Measurements from ENCODE around the gene CD96. TPM values are rescaled to one million over a fixed set of nuclear protein-coding genes. Genes with fewer than 3 reads are reported as not detected.

The CD96 gene
- total RNA-seq, 1 experiment from 2014 or later: not detected

DNA sequence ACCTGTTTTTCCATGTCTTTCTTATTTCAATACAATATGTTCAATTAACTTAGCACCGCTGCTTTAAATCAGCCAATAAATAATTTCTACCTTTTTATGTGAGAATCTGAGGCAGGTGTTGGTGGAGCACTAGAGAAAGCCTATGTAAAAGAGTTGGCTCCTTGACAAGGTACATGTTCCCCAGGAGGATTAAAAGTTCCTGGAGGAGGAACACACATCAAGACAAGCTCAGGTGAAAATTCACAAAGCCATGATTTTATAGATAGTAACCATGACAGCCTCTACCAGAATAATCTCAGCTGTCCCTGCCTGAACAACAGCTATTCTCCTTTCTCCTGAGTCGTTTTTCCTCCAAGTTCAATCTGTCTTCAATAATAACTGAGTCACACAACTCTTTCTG lies 56.6 kb downstream of the CD96 start:
- DNase-seq (no peak), ATAC-seq (no peak)
- Histone ChIP-seq H3K9me3 (ENCODE audit: low read length) (no peaks in the 10 kb centered on the region), H2AFZ (ENCODE audit: low read length) (no peak overlapping the region), H4K20me1 (ENCODE audit: low read length) (no peaks in the 10 kb centered on the region), H3K27ac (ENCODE audit: low read length) (no peak overlapping the region), H3K79me2 (ENCODE audit: low read length) (no peaks in the 10 kb centered on the region), H3K27me3 (ENCODE audit: low read length) (no peaks in the 10 kb centered on the region), H3K9me2 (replicated peaks; ENCODE audit: low read length) (no peaks in the 10 kb centered on the region), H3K9ac (ENCODE audit: low read length) (no peak overlapping the region), H3K4me3 (ENCODE audit: low read length) (no peak overlapping the region), H3K4me1 (ENCODE audit: insufficient read depth, low read length) (peaks cover 34% of the 10 kb centered on the region), H3F3A (ENCODE audit: low read length, unreplicated experiment) (peaks cover 10% of the 10 kb centered on the region), H3K36me3 (ENCODE audit: low read depth, low read length) (no peaks in the 10 kb centered on the region), H3K4me2 (ENCODE audit: low read length) (no peak overlapping the region)
- no TSS peak for BruUV-seq (replicated peaks)
- CTCF ChIA-PET: interaction anchor here (0.6 kb wide), 1 partner anchor 319 kb away, joined by 4 read pairs; no protein-coding TSS in a partner anchor
- POLR2A ChIA-PET (ENCODE audit: unreplicated experiment): no interaction called here
- TF ChIP-seq, protein P1, sequence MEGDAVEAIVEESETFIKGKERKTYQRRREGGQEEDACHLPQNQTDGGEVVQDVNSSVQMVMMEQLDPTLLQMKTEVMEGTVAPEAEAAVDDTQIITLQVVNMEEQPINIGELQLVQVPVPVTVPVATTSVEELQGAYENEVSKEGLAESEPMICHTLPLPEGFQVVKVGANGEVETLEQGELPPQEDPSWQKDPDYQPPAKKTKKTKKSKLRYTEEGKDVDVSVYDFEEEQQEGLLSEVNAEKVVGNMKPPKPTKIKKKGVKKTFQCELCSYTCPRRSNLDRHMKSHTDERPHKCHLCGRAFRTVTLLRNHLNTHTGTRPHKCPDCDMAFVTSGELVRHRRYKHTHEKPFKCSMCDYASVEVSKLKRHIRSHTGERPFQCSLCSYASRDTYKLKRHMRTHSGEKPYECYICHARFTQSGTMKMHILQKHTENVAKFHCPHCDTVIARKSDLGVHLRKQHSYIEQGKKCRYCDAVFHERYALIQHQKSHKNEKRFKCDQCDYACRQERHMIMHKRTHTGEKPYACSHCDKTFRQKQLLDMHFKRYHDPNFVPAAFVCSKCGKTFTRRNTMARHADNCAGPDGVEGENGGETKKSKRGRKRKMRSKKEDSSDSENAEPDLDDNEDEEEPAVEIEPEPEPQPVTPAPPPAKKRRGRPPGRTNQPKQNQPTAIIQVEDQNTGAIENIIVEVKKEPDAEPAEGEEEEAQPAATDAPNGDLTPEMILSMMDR (conservative IDR thresholded peaks at IDR 0.05; ENCODE audit: low read depth, low read length): no peak
- TF ChIP-seq EZH2 (IDR thresholded peaks at IDR 0.05; ENCODE audit: low read length, unreplicated experiment) (no peak), EZH2phosphoT487 (IDR thresholded peaks at IDR 0.05; ENCODE audit: borderline replicate concordance, low read length) (no peak)
- intact Hi-C loops (cut with micrococcal nuclease): no loop called here

GRCh38 chr3:111601810-111602209 lies 59.8 kb downstream of the CD96 start:
- no peaks in the 10 kb centered on the region for H3K27me3 ChIP-seq (ENCODE audit: low read length)
- intact Hi-C loops (cut with micrococcal nuclease): no loop called here
- peak; percentile 75 for ATAC-seq
- TF ChIP-seq EZH2 (IDR thresholded peaks at IDR 0.05; ENCODE audit: low read length, unreplicated experiment) (no peak), EZH2phosphoT487 (IDR thresholded peaks at IDR 0.05; ENCODE audit: borderline replicate concordance, low read length) (no peak)
- TF ChIP-seq, protein P1 (conservative IDR thresholded peaks at IDR 0.05; ENCODE audit: low read depth, low read length): no peak
- H3K4me2 ChIP-seq (ENCODE audit: low read length): peak overlapping the region; percentile 38
- H3F3A ChIP-seq (ENCODE audit: low read length, unreplicated experiment): no peaks in the 10 kb centered on the region
- ChIA-PET POLR2A (ENCODE audit: unreplicated experiment) (no interaction called here), CTCF (interaction anchor here (1.3 kb wide), 1 partner anchor 24 kb away, joined by 7 read pairs; no protein-coding TSS in a partner anchor)
- H4K20me1 ChIP-seq (ENCODE audit: low read length): no peaks in the 10 kb centered on the region
- no peaks in the 10 kb centered on the region for H3K36me3 ChIP-seq (ENCODE audit: low read depth, low read length)
- peaks cover 38% of the 10 kb centered on the region for H3K4me1 ChIP-seq (ENCODE audit: insufficient read depth, low read length)
- peak overlapping the region; percentile 17; the same call in 1 of the 2 replicates for H3K27ac ChIP-seq (ENCODE audit: low read length)
- no peak overlapping the region for H3K4me3 ChIP-seq (ENCODE audit: low read length)
- H3K9me3 ChIP-seq (ENCODE audit: low read length): no peaks in the 10 kb centered on the region
- no peak overlapping the region for H2AFZ ChIP-seq (ENCODE audit: low read length)
- no peak overlapping the region for H3K9ac ChIP-seq (ENCODE audit: low read length)
- no peaks in the 10 kb centered on the region for H3K79me2 ChIP-seq (ENCODE audit: low read length)
- H3K9me2 ChIP-seq (replicated peaks; ENCODE audit: low read length): no peaks in the 10 kb centered on the region
- DNase-seq: peak; percentile 73
- no TSS peak for BruUV-seq (replicated peaks)

- no TSS peak for BruUV-seq (replicated peaks)
These were observed 61.7 kb downstream of the CD96 start for GRCh38 chr3:111603679-111604078.

More at GRCh38 chr3:111603679-111604078, 61.7 kb downstream of the CD96 start:
- Histone ChIP-seq H3K36me3 (ENCODE audit: low read depth, low read length) (no peaks in the 10 kb centered on the region), H3K4me3 (ENCODE audit: low read length) (no peak overlapping the region), H3K9me3 (ENCODE audit: low read length) (no peaks in the 10 kb centered on the region), H3K27ac (ENCODE audit: low read length) (no peak overlapping the region), H4K20me1 (ENCODE audit: low read length) (no peaks in the 10 kb centered on the region), H3K4me2 (ENCODE audit: low read length) (no peak overlapping the region), H2AFZ (ENCODE audit: low read length) (no peak overlapping the region), H3K9me2 (replicated peaks; ENCODE audit: low read length) (no peaks in the 10 kb centered on the region), H3K27me3 (ENCODE audit: low read length) (no peaks in the 10 kb centered on the region), H3K4me1 (ENCODE audit: insufficient read depth, low read length) (peaks cover 49% of the 10 kb centered on the region), H3K79me2 (ENCODE audit: low read length) (no peaks in the 10 kb centered on the region), H3F3A (ENCODE audit: low read length, unreplicated experiment) (no peaks in the 10 kb centered on the region), H3K9ac (ENCODE audit: low read length) (no peak overlapping the region)
- ChIA-PET CTCF (interaction anchor here (0.6 kb wide), 1 partner anchor 116 kb away, joined by 5 read pairs; no protein-coding TSS in a partner anchor), POLR2A (ENCODE audit: unreplicated experiment) (interaction anchor here (0.5 kb wide), 1 partner anchor 84 kb away, joined by 7 read pairs; no protein-coding TSS in a partner anchor)
- ATAC-seq (no peak), DNase-seq (no peak)
- intact Hi-C loops (cut with micrococcal nuclease): no loop called here
- TF ChIP-seq EZH2phosphoT487 (IDR thresholded peaks at IDR 0.05; ENCODE audit: borderline replicate concordance, low read length) (no peak), EZH2 (IDR thresholded peaks at IDR 0.05; ENCODE audit: low read length, unreplicated experiment) (no peak)
- TF ChIP-seq, protein P1 (conservative IDR thresholded peaks at IDR 0.05; ENCODE audit: low read depth, low read length): no peak
